Mucosa of descending colon (tissue), 3 donors: Measurements from ENCODE around the gene LRCOL1. TPM values are rescaled to one million over a fixed set of nuclear protein-coding genes. Genes with fewer than 3 reads are reported as not detected.

ENCODE experiments used
- ATAC-seq: fragments of 200-7000 bp; cut with Tn5 transposase; one replicate; pipeline ENCODE4 v1.9.1; 2020; ENCODE audit warnings: mild to moderate bottlenecking, moderate library complexity
- DNase-seq, 3 donors: peaks; one replicate each; pipeline ENCODE4 v3.0.0-alpha.2; 2020
- H3K36me3 ChIP-seq: fragments of 200-600 bp; one replicate; pipeline ENCODE4 v1.8.0; 2021; ENCODE audit warnings: low read depth, mild to moderate bottlenecking
- H3K4me1 ChIP-seq: fragments of 200-600 bp; one replicate; pipeline ENCODE4 v1.8.0; 2021; ENCODE audit warnings: low read depth, mild to moderate bottlenecking
- H3K4me3 ChIP-seq: fragments of 200-600 bp; one replicate; pipeline ENCODE4 v1.8.0; 2021; ENCODE audit warnings: mild to moderate bottlenecking
- H3K9me3 ChIP-seq: fragments of 200-600 bp; one replicate; pipeline ENCODE4 v1.8.0; 2021; ENCODE audit warnings: mild to moderate bottlenecking
- intact Hi-C, 2 donors: fragments of 100-400 bp; cut with DNase I in 1 of 2; cut with micrococcal nuclease in 1 of 2; formaldehyde crosslinking; loops; one replicate each; pipeline versions ENCODE4 v1.11.0 to v1.11.1; 2022; cut with DNase I, micrococcal nuclease
- total RNA-seq, 3 donors: library from RNA; stranded (reverse); fragmentation: NEBNext Ultra II Directional in 2 of 3; extraction: Animal tissue kit (Norgen Biotek cat#: 25700) in 2 of 3; gene quantifications; one replicate each; pipeline versions ENCODE4 v1.2.1 to v1.2.4, GENCODE V29; 2021 to 2023
- TF ChIP-seq, protein P1 (sequence below): fragments of 200-600 bp; IDR thresholded peaks from one replicate; pipeline ENCODE4 v1.8.0; 2022; ENCODE audit warnings: antibody characterized with exemption, mild to moderate bottlenecking
- donor health status: DM: no; HTN: no; CAD: no; lungs with moderate emphysema.
- donor health status: DM: no; HTN: no; CAD: no.
- donor health status: DM: no; HTN: yes; CAD: no.

The LRCOL1 gene
- total RNA-seq, 3 donors from 2014 or later, result not detected

DNA sequence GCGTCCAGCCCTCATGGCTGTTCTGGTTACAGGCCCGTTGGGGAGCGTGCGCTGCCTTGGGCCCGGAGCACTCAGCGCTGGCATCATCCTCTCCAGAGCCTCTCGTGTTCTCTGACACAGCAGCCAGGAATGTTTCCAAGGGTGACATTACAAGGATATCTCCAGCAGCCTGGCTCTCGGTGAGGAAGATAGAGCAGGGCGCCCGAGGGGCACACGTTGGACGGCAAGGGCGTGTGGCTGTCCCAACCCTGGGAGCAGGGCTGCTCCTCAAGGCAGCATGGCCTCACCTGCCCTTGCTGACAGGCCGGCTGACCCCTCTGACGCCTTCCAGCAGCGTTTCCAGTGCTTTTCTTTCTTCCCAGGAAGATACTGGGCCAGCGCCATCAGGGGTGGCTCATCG, 14.4 kb downstream of the LRCOL1 start:
- no peak overlapping the region for H3K4me3 ChIP-seq
- H3K36me3 ChIP-seq, result no peaks in the 10 kb centered on the region
- TF ChIP-seq, protein P1, sequence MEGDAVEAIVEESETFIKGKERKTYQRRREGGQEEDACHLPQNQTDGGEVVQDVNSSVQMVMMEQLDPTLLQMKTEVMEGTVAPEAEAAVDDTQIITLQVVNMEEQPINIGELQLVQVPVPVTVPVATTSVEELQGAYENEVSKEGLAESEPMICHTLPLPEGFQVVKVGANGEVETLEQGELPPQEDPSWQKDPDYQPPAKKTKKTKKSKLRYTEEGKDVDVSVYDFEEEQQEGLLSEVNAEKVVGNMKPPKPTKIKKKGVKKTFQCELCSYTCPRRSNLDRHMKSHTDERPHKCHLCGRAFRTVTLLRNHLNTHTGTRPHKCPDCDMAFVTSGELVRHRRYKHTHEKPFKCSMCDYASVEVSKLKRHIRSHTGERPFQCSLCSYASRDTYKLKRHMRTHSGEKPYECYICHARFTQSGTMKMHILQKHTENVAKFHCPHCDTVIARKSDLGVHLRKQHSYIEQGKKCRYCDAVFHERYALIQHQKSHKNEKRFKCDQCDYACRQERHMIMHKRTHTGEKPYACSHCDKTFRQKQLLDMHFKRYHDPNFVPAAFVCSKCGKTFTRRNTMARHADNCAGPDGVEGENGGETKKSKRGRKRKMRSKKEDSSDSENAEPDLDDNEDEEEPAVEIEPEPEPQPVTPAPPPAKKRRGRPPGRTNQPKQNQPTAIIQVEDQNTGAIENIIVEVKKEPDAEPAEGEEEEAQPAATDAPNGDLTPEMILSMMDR, result no peak
- intact Hi-C loops, result no loop called here
- DNase-seq, result peak in 1 of 3 donors; percentile 37
- H3K4me1 ChIP-seq, result peaks cover 17% of the 10 kb centered on the region
- no peak for ATAC-seq
- H3K9me3 ChIP-seq, result no peaks in the 10 kb centered on the region

DNA sequence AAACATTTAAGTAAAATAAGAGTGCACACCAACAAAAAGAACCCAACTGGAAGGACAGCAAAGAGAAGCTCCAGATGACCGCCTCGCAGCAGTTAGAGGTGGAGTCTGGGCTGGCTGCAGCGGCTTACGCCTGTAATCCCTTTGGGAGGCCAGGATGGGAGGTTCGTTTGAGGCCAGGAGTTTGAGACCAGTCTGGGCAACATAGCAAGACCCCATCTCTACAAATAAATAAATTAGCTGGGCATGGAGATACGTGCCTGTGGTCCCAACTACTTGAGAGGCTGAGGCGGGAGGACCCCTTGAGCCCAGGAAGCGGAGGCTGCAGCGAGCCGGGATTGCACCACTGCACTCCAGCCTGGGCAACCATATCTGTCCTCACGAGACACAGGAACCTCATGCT, 15.2 kb downstream of the LRCOL1 start:
- H3K36me3 ChIP-seq, result no peaks in the 10 kb centered on the region
- H3K4me3 ChIP-seq, result no peak overlapping the region
- intact Hi-C loops, result no loop called here
- peak in 1 of 3 donors; percentile 36 for DNase-seq
- peaks cover 11% of the 10 kb centered on the region for H3K4me1 ChIP-seq
- no peaks in the 10 kb centered on the region for H3K9me3 ChIP-seq
- TF ChIP-seq, protein P1, result no peak
- ATAC-seq, result no peak

DNA sequence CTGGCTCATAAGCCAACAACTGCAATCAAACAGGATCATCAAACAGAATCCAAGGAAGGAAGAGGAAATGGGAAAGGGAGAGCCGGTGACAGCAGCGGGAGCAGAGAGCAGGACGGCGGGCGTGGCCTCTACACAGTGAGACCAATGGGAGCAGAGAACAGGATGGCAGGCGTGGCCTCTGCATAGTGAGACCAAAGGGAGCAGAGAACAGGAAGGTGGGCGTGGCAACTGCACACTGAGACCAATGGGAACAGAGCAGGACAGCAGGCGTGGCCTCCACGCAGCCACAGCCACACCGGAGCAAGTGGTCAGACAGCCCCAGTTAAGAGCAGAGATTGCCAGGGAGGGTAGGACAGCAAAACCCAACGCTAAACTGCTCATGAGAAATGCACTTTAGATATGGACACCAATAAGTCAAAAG, 16.4 kb downstream of the LRCOL1 start:
- Histone ChIP-seq H3K36me3 (no peaks in the 10 kb centered on the region), H3K4me3 (peak overlapping the region; percentile 18), H3K9me3 (no peaks in the 10 kb centered on the region), H3K4me1 (peaks cover 7% of the 10 kb centered on the region)
- intact Hi-C loops, result no loop called here
- DNase-seq (peak; percentile 94 to 98 (median 96)), ATAC-seq (peak; percentile 100)
- TF ChIP-seq, protein P1, result no peak

DNA sequence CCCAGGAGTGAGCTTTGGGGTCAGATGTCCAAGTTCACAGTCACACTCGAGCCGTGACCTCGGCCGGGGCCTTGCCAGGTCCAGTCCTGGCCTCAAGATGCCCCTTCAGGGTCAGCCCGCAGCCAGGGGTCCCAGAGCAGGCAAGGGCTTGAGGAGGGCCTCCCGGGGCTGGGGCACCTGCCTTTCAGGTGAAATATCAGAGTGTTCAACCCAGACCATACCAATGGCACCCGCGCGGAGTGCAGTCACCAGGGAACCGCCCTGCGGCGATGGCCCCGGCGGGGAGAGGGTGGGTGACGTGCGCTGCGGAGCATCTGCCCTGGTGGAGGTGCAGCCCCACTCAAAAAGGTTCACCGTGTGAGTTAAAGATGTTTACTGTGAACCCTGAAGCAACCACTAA, 16.9 kb downstream of the LRCOL1 start:
- Histone ChIP-seq H3K9me3 (no peaks in the 10 kb centered on the region), H3K4me3 (peak overlapping the region; percentile 18), H3K36me3 (no peaks in the 10 kb centered on the region), H3K4me1 (peaks cover 7% of the 10 kb centered on the region)
- DNase-seq (peak in 2 of 3 donors; percentile 56 to 62), ATAC-seq (peak; percentile 54)
- TF ChIP-seq, protein P1, result no peak
- intact Hi-C loops, result no loop called here

DNA sequence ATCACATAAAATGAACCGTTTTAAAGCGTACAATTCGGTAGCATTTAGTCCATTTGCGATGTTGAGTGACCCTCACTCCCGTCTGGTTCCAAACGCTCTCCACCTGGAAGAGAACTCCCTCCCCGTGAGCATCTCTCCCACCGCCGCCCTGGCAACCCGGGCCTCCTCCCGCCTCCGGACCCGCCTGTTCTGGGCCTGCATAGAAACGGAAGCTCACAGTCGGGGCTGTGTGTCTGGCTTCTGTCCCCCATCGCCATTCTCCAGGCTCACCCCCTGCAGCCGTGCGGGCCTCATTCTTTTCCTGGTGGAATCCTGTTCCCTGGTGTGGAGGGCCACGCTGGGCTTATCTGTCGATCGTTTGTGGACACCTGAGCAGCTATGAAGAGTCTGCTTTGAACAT, 17.3 kb downstream of the LRCOL1 start:
- TF ChIP-seq, protein P1, result no peak
- ATAC-seq, result no peak
- Histone ChIP-seq H3K36me3 (no peaks in the 10 kb centered on the region), H3K9me3 (no peaks in the 10 kb centered on the region), H3K4me1 (peaks cover 7% of the 10 kb centered on the region), H3K4me3 (no peak overlapping the region)
- intact Hi-C loops, result no loop called here
- peak in 1 of 3 donors; percentile 40 for DNase-seq
